ENCODE results near the gene PALMD.

GRCh38 chr1:99655376-99655775, 9.5 kb downstream of the PALMD start:
- no peak for TF ChIP-seq POLR2AphosphoS5 (IDR thresholded peaks at IDR 0.05; ENCODE audit: low read depth, low read length)
- TF ChIP-seq POLR2A (IDR thresholded peaks at IDR 0.05; ENCODE audit: low read depth, low read length), result no peak

All from GM12892 (cell line).